LoVo (cell line): Measurements from ENCODE around the gene LRRN2.
"Not testable (repeated sequence)": the region's sequence is repeated elsewhere in the genome, so short reads cannot be mapped to it uniquely, and the experiment has no call there.

Experiments used
- DNase-seq: peaks from one replicate; pipeline ENCODE4 v3.0.0-alpha.2; 2016; ENCODE audit warnings: low spot score

The LRRN2 gene

GRCh38 chr1:204692325-204692840 lies 6.8 kb upstream of the LRRN2 start:
- DNase-seq = no peak

- not testable (repeated sequence) for DNase-seq
Observed at GRCh38 chr1:204691328-204691730, 5.8 kb upstream of the LRRN2 start.

- no peak for DNase-seq
Observed at GRCh38 chr1:204688776-204689175, 3.2 kb upstream of the LRRN2 start.

GRCh38 chr1:204688007-204688406 lies 2.5 kb upstream of the LRRN2 start:
- no peak for DNase-seq

GRCh38 chr1:204684571-204685235 lies 835 bp downstream of the LRRN2 start:
- DNase-seq = no peak

GRCh38 chr1:204684206-204684570 lies 1.4 kb downstream of the LRRN2 start:
- DNase-seq = no peak

- no peak for DNase-seq
Observed at GRCh38 chr1:204683284-204684205, 2.0 kb downstream of the LRRN2 start.

GRCh38 chr1:204680461-204680860 lies 5.1 kb downstream of the LRRN2 start:
- DNase-seq = no peak

- no peak for DNase-seq
Observed at GRCh38 chr1:204680051-204680450, 5.5 kb downstream of the LRRN2 start.

GRCh38 chr1:204678721-204679475 lies 6.6 kb downstream of the LRRN2 start:
- no peak for DNase-seq

GRCh38 chr1:204677864-204678263 lies 7.7 kb downstream of the LRRN2 start:
- no peak for DNase-seq

- DNase-seq = no peak
Observed at GRCh38 chr1:204676043-204676442, 9.5 kb downstream of the LRRN2 start.

- no peak for DNase-seq
Observed at GRCh38 chr1:204673909-204674649, 11.5 kb downstream of the LRRN2 start.

GRCh38 chr1:204673209-204673608 lies 12.3 kb downstream of the LRRN2 start:
- DNase-seq = no peak

- DNase-seq = no peak
Observed at GRCh38 chr1:204672482-204673121, 12.9 kb downstream of the LRRN2 start.

- no peak for DNase-seq
Observed at GRCh38 chr1:204672069-204672468, 13.5 kb downstream of the LRRN2 start.

GRCh38 chr1:204670152-204670927 lies 15.2 kb downstream of the LRRN2 start:
- no peak for DNase-seq

GRCh38 chr1:204669579-204669978 lies 16.0 kb downstream of the LRRN2 start:
- DNase-seq = no peak

GRCh38 chr1:204664384-204664651 lies 21.2 kb downstream of the LRRN2 start:
- DNase-seq = no peak

- DNase-seq = no peak
Observed at GRCh38 chr1:204663644-204664383, 21.7 kb downstream of the LRRN2 start.
